Inflammatory macrophage treated with lipopolysaccharide for 4 hours (primary cell): ENCODE measurements around the gene CNTRL.

Experiments
- DNase-seq: peaks from one replicate; pipeline ENCODE4 v3.0.0-alpha.2; 2020

The CNTRL gene

GRCh38 chr9:121206516-121207370, 132.0 kb downstream of the CNTRL start:
- DNase-seq: no peak

- DNase-seq: peak; percentile 77
Measured at GRCh38 chr9:121207371-121207940, 132.7 kb downstream of the CNTRL start.

- DNase-seq: no peak
Measured at GRCh38 chr9:121210536-121210935, 135.8 kb downstream of the CNTRL start.

- DNase-seq: peak; percentile 84
Measured at GRCh38 chr9:121213136-121213806, 138.5 kb downstream of the CNTRL start.

- DNase-seq: no peak
Measured at GRCh38 chr9:121214005-121214404, 139.2 kb downstream of the CNTRL start.

- DNase-seq: no peak
Measured at GRCh38 chr9:121216271-121216805, 141.6 kb downstream of the CNTRL start.

- DNase-seq: peak; percentile 44
Measured at GRCh38 chr9:121217609-121218292, 143.0 kb downstream of the CNTRL start.

GRCh38 chr9:121218357-121219027, 143.7 kb downstream of the CNTRL start:
- no peak for DNase-seq

GRCh38 chr9:121219530-121219929, 144.8 kb downstream of the CNTRL start:
- no peak for DNase-seq

GRCh38 chr9:121220996-121221663, 146.4 kb downstream of the CNTRL start:
- DNase-seq: peak; percentile 80

GRCh38 chr9:121221664-121222055, 146.9 kb downstream of the CNTRL start:
- no peak for DNase-seq

GRCh38 chr9:121222524-121223171, 147.9 kb downstream of the CNTRL start:
- peak; percentile 57 for DNase-seq

GRCh38 chr9:121225240-121225639, 150.5 kb downstream of the CNTRL start:
- DNase-seq: no peak

GRCh38 chr9:121226175-121226574, 151.4 kb downstream of the CNTRL start:
- DNase-seq: no peak
